PFSK-1 (cell line): ENCODE measurements around the gene LRMDA.

ENCODE experiments used
- FOXP2 ChIP-seq: optimal IDR thresholded peaks from 2 replicates; pipeline ENCODE3; 2011; ENCODE audit warnings: borderline replicate concordance, control low read depth, inconsistent platforms; ENCODE audit not compliant: insufficient read depth; ENCODE audit errors: extremely low read length, extremely low read depth
- POLR2AphosphoS5 ChIP-seq: IDR thresholded peaks from 2 replicates; pipeline ENCODE4 v1.6.1; 2012; ENCODE audit warnings: low read depth, mild to moderate bottlenecking, control low read depth, low read length, moderate library complexity
- SIN3A ChIP-seq: IDR thresholded peaks from 2 replicates; pipeline ENCODE4 v1.6.1; 2012; ENCODE audit warnings: mild to moderate bottlenecking, low read length, moderate library complexity, borderline replicate concordance; ENCODE audit not compliant: insufficient read depth
- TAF1 ChIP-seq: IDR thresholded peaks from 2 replicates; pipeline ENCODE4 v1.6.1; 2012; ENCODE audit warnings: low read length, control low read depth, borderline replicate concordance; ENCODE audit not compliant: insufficient read depth
- TF ChIP-seq, protein P1 (sequence below), 2 experiments: IDR thresholded peaks; 2 replicates each; pipeline versions ENCODE4 v1.6.1 to v1.8.0; 2011 to 2012; ENCODE audit warnings: low read depth in 2 of 2, low read length in 2 of 2, control low read depth in 1 of 2, inconsistent platforms in 1 of 2, mild to moderate bottlenecking in 1 of 2, moderate library complexity in 1 of 2; ENCODE audit not compliant: insufficient read depth in 1 of 2

Gene LRMDA

GRCh38 chr10:75552171-75552570 is 120.7 kb downstream of the LRMDA start:
- TF ChIP-seq, protein P1, sequence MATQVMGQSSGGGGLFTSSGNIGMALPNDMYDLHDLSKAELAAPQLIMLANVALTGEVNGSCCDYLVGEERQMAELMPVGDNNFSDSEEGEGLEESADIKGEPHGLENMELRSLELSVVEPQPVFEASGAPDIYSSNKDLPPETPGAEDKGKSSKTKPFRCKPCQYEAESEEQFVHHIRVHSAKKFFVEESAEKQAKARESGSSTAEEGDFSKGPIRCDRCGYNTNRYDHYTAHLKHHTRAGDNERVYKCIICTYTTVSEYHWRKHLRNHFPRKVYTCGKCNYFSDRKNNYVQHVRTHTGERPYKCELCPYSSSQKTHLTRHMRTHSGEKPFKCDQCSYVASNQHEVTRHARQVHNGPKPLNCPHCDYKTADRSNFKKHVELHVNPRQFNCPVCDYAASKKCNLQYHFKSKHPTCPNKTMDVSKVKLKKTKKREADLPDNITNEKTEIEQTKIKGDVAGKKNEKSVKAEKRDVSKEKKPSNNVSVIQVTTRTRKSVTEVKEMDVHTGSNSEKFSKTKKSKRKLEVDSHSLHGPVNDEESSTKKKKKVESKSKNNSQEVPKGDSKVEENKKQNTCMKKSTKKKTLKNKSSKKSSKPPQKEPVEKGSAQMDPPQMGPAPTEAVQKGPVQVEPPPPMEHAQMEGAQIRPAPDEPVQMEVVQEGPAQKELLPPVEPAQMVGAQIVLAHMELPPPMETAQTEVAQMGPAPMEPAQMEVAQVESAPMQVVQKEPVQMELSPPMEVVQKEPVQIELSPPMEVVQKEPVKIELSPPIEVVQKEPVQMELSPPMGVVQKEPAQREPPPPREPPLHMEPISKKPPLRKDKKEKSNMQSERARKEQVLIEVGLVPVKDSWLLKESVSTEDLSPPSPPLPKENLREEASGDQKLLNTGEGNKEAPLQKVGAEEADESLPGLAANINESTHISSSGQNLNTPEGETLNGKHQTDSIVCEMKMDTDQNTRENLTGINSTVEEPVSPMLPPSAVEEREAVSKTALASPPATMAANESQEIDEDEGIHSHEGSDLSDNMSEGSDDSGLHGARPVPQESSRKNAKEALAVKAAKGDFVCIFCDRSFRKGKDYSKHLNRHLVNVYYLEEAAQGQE (IDR thresholded peaks at IDR 0.05; ENCODE audit: insufficient read depth in 1 of 2, low read depth in 2 of 2, low read length in 2 of 2), result no peak
- TF ChIP-seq TAF1 (no peak), POLR2AphosphoS5 (no peak), FOXP2 (no peak), SIN3A (no peak)

DNA sequence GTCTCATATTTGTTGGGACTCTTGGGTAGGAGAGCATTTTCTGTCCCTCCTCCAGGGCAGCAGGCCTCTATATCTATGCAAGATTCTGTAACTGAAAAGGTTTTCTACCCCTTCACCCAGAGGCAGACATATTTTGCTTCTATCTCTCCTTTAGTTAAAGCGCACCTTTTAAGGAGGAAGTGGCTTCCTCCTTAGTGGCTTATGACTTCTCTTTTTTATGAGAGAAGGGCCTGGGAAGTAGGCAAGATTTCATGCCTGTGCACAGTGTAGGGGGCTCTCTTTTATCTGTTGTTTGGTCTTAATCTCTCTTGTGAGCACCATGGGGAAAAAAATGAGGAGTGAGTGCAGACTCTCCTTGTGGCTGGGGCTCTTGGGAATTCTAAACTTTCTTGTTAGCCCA is 122.1 kb downstream of the LRMDA start:
- TF ChIP-seq SIN3A (no peak), TAF1 (no peak), POLR2AphosphoS5 (no peak), FOXP2 (no peak)
- TF ChIP-seq, protein P1 (IDR thresholded peaks at IDR 0.05; ENCODE audit: insufficient read depth in 1 of 2, low read depth in 2 of 2, low read length in 2 of 2), result no peak

DNA sequence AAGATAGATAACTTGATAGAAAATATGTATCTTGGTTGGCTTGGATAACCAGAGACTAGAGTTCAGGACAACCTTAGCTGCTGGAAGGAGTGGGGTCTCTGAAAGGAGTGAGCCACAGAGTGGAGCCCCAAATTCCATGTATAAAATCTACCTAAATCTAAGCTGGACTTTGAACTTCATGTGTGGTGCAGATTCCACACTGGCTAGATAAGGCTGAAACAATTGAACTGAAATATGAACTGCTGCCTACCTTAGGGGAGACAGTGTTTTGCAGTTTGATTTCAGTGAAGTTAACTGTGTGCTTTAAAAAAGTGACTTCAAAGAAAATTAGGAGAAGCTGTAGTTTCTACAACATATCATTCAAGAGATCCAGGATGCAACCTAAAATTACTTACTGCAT is 123.9 kb downstream of the LRMDA start:
- TF ChIP-seq, protein P1 (IDR thresholded peaks at IDR 0.05; ENCODE audit: insufficient read depth in 1 of 2, low read depth in 2 of 2, low read length in 2 of 2), result no peak
- TF ChIP-seq FOXP2 (no peak), TAF1 (no peak), SIN3A (no peak), POLR2AphosphoS5 (no peak)

DNA sequence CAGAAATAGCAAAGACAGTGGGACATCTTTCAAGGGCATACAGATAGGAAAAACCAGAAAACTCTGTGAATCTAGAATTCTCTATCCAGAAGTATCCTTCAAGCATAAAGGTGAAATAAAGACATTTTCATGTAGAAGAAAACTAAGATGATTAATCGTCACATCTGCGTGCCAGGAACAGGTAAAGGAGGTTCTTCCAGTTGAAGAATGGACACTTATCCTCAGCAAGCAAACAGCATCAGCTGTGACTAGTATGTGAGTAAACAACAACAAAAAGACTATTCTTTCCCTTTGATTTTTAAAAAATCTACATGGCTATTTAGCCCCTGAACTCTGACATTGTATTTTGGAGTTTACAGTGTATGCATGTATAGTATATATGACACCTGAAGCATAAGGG is 124.9 kb downstream of the LRMDA start:
- TF ChIP-seq TAF1 (no peak), FOXP2 (no peak), SIN3A (no peak)

- TF ChIP-seq FOXP2, result no peak
- TF ChIP-seq, protein P1 (IDR thresholded peaks at IDR 0.05; ENCODE audit: insufficient read depth in 1 of 2, low read depth in 2 of 2, low read length in 2 of 2), result no peak
- no peak for TF ChIP-seq TAF1
- no peak for TF ChIP-seq POLR2AphosphoS5
- TF ChIP-seq SIN3A, result no peak
Observed at GRCh38 chr10:75565286-75566251, 134.1 kb downstream of the LRMDA start.
